Fibroblast of skin of back (primary cell): ENCODE results near the gene CADPS2.
"Not testable (repeated sequence)": the region's sequence is repeated elsewhere in the genome, so short reads cannot be mapped to it uniquely, and the experiment has no call there.

Experiments used
- DNase-seq: peaks from one replicate; pipeline ENCODE4 v3.0.0-alpha.2; 2013

Gene CADPS2

GRCh38 chr7:122663733-122664132 is 222.5 kb downstream of the CADPS2 start:
- no peak for DNase-seq

DNA sequence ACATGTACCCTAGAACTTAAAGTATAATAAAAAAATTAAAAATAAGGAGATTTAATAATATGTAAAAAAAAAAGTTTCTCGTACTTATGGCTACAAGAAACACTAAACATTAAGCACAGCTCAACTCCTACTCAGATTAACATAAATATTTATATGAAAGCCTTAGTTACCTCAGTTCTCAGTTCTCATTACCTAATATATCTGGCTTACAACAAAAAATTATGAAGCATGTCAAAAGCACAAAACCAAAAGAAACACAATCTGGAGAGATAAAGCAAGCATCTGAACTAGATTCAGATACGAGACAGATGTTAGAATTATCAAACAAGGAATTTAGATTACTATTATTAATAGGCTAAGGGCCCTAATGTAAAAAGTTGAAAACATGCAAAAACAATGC is 227.4 kb downstream of the CADPS2 start:
- DNase-seq: no peak

DNA sequence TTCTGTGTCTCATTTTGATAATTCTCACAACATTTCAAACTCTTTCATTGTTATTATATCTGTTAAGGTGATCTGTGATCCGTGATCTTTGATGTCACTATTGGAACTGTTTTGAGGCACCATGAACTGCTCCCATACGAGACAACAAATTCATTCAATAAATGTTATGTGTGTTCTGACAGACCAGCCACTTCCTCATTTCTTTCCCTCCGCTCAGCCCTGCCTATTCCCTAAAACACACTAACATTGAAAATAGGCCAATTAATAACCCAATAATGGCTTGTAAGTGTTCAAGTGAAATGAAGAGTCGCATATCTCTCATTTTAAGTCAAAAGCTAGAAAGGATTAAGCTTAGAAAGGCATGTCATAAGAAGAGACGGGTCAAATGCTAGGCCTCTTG is 232.6 kb downstream of the CADPS2 start:
- no peak for DNase-seq

GRCh38 chr7:122652876-122653275 is 233.4 kb downstream of the CADPS2 start:
- no peak for DNase-seq

DNA sequence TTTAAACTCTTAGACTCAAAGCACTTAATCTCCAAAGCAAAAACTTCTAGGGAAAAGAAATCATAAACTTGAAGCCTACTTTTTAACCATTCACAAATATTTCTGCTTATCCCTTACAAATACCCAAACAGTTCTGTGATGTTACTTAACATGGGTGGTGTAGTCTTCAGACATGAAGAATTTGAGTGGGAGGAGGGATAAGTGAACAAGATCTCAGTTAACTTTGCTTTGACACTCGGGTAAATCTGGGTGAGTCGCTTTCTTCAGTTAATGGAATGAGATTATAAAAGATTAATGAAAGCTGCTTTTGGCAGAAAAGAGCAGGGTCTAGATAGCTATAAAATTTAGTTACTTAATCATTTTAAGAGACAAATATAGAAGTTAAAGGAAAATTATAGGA is 234.8 kb downstream of the CADPS2 start:
- DNase-seq: no peak

DNA sequence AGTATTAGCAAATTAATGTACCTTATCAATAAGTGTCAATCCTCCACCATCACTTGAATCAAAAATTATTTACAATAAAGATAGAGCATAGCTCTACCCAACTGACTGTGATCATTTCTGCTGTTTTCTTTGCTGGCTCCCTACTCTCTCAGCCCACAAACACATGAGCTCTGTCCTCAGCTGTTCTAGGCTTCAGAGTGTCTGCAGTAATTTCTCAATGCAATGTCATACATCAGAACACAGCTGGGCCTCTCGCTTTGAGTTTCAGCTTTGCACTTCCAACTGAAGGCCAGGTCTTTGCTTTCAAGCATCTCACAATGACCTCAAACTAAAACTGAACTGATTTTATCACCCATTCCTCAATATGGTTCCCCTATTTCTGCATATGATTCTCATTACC is 243.0 kb downstream of the CADPS2 start:
- DNase-seq: no peak

DNA sequence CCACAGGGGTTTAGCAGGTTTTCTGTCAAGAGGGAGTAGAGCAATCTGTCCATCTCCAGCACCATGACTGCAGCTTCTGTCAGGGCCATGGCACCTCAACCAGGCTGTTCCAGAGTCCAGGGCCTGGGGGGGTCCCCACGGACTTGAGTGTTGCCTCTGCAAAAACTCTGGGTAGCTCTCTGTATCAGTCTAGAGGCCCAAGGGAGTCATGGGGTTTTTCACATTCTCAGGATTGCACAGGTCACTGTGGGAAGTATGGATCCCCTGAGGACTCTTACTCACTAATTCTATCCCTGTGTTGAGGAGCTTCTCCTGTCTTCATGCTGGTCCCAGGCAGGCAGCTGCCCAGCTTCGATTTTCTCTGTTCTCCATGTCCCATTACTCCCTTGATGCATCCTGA is 247.8 kb downstream of the CADPS2 start:
- no peak for DNase-seq

GRCh38 chr7:122637784-122638183 is 248.5 kb downstream of the CADPS2 start:
- no peak for DNase-seq

GRCh38 chr7:122635481-122635880 is 250.8 kb downstream of the CADPS2 start:
- not testable (repeated sequence) for DNase-seq

- no peak for DNase-seq
These were observed 252.8 kb downstream of the CADPS2 start for GRCh38 chr7:122633472-122633871.

DNA sequence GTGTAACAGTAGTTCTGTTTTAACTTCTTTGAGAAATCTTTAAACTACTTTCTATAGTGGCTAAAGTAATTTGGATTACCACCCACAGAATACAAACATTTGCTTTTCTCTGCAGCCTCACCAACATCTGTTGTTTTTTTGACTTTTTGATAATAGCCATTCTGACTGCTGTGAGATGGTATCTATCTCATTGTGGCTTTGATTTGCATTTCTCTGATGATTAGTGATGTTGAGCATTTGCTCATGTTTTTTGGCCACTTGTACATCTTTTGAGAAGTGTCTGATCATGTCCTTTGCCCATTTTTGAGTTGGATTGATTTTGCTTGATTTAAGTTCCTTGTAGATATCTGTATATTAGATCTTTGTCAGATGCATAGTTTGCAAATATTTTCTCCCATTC is 254.0 kb downstream of the CADPS2 start:
- no peak for DNase-seq

GRCh38 chr7:122629412-122629953 is 256.8 kb downstream of the CADPS2 start:
- DNase-seq: no peak

- DNase-seq: peak; percentile 64
These were observed 257.4 kb downstream of the CADPS2 start for GRCh38 chr7:122628651-122629411.

- no peak for DNase-seq
These were observed 259.5 kb downstream of the CADPS2 start for GRCh38 chr7:122626785-122627184.

GRCh38 chr7:122622682-122623081 is 263.6 kb downstream of the CADPS2 start:
- no peak for DNase-seq

- no peak for DNase-seq
These were observed 266.6 kb downstream of the CADPS2 start for GRCh38 chr7:122619664-122620063.

DNA sequence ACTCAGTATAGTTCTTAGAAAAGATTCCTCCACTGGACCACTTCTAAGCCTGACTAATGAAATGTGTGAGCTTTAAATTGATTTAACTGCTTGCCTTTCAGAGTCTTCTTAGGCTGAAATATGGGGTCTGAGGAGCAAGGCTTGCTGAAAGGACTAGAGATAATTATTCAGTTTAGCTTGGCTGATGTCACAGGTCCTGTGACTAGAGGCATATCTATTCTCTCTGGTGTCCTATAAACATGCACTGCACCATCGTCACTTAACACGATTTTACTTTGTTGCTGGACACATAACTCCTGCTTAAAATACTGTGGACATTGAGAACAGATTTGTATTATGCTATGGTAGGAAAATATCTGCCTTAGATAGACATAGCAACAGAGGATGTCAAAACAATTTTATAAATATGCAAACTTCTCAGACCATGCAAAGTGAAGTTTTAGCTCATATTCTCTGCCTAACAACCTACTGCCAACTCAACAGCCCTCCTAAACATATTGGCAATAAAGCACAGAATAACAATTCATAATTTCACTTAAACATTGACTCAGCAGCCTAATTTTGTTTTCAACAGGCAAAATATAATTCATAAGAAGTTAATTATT is 267.6 kb downstream of the CADPS2 start:
- DNase-seq: no peak

DNA sequence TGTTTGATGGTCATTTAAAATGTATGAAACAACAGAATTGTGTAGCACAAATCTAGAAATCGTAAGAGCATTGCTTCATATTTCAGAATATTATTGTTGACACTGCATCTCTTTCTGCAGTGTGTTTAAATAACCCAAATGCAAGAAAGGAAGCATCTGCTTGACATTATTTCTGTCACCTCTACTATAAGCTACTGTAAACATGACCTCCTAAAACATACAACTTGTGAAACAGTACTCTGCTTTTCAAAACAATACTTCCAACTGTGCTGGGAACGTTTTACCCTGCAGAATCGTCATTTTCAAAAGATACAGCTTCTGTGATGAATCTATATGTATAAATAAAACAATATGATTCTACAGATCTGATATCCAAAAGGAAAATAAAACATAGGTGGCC is 269.3 kb downstream of the CADPS2 start:
- no peak for DNase-seq

- no peak for DNase-seq
These were observed 280.3 kb downstream of the CADPS2 start for GRCh38 chr7:122605929-122606328.

GRCh38 chr7:122604251-122604650 is 282.0 kb downstream of the CADPS2 start:
- DNase-seq: no peak

- DNase-seq: no peak
These were observed 283.5 kb downstream of the CADPS2 start for GRCh38 chr7:122602800-122603199.

- no peak for DNase-seq
These were observed 285.6 kb downstream of the CADPS2 start for GRCh38 chr7:122600630-122601029.

DNA sequence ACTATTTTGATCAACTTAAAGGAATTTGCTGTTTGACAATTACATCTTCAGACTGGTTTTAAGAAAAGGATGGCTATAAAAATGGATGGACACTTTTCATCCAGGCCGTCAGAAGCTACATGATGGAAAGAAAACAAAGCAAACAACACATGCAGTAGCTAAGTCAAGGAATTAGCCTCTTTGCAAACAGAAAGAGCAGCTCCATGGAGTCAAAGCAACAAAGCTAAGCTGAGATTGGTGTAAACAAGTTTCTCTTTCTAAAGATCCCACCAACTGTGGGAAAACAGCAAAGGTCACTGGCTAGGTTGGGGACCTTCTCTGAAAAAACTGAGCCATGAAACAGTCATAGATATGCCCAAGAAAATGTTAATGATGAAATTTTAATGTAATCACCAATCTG is 286.2 kb downstream of the CADPS2 start:
- DNase-seq: no peak

GRCh38 chr7:122597277-122597676 is 289.0 kb downstream of the CADPS2 start:
- no peak for DNase-seq
